Stomach smooth muscle (tissue), 2 donors: ENCODE data around the gene MED26.

ENCODE experiments used
- H3K27ac ChIP-seq: one replicate; pipeline ENCODE4 v1.7.0; 2013; ENCODE audit warnings: mild to moderate bottlenecking, low read length, inconsistent platforms
- H3K27me3 ChIP-seq, 2 donors: one replicate each; pipeline ENCODE4 v1.7.0; 2013; ENCODE audit warnings: low read length in 2 of 2; ENCODE audit not compliant: insufficient read depth in 2 of 2, control insufficient read depth in 1 of 2
- H3K36me3 ChIP-seq, 2 donors: one replicate each; pipeline ENCODE4 v1.7.0; 2013; ENCODE audit warnings: low read length in 2 of 2; ENCODE audit not compliant: control insufficient read depth in 2 of 2, insufficient read depth in 2 of 2
- H3K4me1 ChIP-seq: one replicate; pipeline ENCODE4 v1.7.0; 2013; ENCODE audit warnings: low read length; ENCODE audit not compliant: control insufficient read depth, insufficient read depth
- H3K4me3 ChIP-seq, 2 donors: one replicate each; pipeline ENCODE4 v1.7.0; 2013; ENCODE audit warnings: low read length in 2 of 2
- H3K9ac ChIP-seq, 2 donors: one replicate each; pipeline ENCODE4 v1.7.0; 2013; ENCODE audit warnings: low read length in 2 of 2, mild to moderate bottlenecking in 1 of 2
- H3K9me3 ChIP-seq, 2 donors: one replicate each; pipeline ENCODE4 v1.7.0; 2013; ENCODE audit warnings: low read length in 2 of 2; ENCODE audit not compliant: control insufficient read depth in 2 of 2
- donor health status: healthy.
- donor health status: Pancreatic carcinoma.

Gene MED26

DNA sequence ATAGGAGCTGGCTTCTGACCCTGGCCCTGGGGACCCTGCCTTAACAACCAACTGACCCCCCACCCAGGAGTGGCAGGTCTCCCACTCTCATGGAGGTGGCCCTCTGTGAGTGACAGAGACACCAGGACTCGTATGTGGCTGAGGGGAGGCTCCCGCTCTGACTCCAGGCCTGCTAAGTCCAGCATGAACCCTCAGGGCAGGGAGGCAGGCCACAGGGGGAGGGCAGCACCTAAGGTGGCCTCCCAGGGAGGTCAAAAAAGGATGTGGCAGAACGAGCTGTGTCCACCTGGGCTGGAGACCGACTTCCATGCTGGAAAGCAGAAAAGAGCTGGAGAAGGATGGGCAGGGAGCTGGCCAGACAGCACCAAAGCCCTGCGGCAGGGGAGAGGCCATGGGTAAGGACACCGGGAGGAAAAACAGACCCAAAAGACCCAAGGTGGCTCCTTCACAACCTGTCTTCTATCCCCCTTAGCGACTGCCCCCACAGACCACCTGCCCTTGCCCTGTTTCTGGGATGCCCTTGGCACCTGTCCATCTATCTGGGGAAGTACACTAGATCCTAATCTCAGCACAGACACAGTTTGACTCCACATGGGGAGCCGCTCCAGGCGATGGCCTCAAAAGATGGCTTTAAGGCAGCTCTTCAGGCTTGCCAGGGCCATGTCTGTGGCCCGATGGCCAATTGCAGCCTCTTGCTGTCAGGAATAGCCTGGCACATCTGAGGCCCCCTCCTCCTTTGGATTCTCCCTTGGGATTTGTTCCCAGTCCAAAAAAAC, 45.3 kb downstream of the MED26 start:
- Histone ChIP-seq H3K9me3 (no peaks in the 10 kb centered on the region), H3K36me3 (peaks cover 6 to 11% of the 10 kb centered on the region in 2 donors), H3K4me1 (peaks cover 51% of the 10 kb centered on the region), H3K27ac (no peak overlapping the region), H3K27me3 (no peaks in the 10 kb centered on the region), H3K9ac (no peak overlapping the region), H3K4me3 (no peak overlapping the region)

DNA sequence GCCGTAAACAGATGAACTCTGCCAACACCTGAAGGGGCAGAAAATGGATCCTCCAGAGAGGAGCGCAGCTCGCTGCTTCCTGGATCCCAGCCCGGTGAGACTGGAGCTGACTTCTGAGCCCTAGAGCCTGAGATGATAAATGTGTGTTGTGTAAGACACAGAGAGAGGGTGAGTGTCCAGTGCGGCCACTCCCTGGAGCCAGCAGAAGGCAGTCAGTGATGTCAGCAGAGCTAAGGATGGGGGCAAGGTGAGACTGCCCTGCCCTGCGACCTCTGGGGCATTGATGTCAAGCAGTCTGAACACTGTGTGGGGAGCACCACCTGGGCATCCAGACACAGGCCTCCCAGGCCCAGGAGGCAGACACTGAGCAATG, 46.0 kb downstream of the MED26 start:
- H3K9ac ChIP-seq, result no peak overlapping the region
- H3K36me3 ChIP-seq, result peaks cover 7 to 11% of the 10 kb centered on the region in 2 donors
- H3K27me3 ChIP-seq, result no peaks in the 10 kb centered on the region
- H3K9me3 ChIP-seq, result no peaks in the 10 kb centered on the region
- no peak overlapping the region for H3K4me3 ChIP-seq
- no peak overlapping the region for H3K27ac ChIP-seq
- H3K4me1 ChIP-seq, result peaks cover 43% of the 10 kb centered on the region

DNA sequence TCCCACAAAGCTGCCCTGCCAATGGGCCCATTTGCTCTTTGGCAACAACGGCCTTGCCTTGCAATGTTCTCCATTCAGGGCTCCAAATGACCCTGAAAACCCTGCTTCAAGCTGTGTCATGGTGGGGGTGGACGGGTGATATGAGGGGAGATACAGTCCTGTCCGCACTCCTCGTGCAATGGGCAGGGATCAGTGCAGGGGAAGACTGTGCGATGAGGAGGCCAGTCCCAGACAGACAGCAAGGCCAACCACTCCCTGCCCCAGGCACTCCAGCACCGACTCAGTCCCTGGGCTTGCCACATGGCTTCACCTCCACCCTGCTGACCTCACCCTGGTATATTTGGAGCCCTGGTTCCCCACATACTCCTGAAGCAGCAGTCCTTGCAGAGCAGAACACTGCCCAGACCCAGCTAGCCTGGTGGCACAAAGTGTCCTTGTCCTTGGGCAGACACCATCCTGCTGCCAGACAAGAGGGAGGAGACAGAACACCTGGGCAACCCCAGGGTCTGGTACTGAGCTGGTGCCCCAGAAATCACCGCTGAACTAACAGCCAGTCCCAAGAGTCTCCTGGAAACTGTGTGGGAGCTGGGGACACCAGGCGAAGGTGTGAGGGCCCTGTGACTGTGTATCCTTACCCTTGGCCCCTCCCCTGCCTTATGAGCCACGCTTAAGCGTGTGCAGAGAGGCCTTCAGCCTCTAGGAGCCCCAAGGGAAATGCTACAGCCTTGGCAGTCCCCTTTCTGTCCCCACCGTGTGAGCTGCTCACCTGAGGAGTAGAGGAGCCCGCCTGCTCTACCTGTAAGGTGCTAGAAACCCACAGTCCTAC, 46.6 kb downstream of the MED26 start:
- no peaks in the 10 kb centered on the region for H3K27me3 ChIP-seq
- H3K4me3 ChIP-seq, result no peak overlapping the region
- H3K4me1 ChIP-seq, result peaks cover 41% of the 10 kb centered on the region
- no peak overlapping the region for H3K9ac ChIP-seq
- H3K9me3 ChIP-seq, result no peaks in the 10 kb centered on the region
- no peak overlapping the region for H3K27ac ChIP-seq
- peaks cover 11 to 12% of the 10 kb centered on the region in 2 donors for H3K36me3 ChIP-seq

DNA sequence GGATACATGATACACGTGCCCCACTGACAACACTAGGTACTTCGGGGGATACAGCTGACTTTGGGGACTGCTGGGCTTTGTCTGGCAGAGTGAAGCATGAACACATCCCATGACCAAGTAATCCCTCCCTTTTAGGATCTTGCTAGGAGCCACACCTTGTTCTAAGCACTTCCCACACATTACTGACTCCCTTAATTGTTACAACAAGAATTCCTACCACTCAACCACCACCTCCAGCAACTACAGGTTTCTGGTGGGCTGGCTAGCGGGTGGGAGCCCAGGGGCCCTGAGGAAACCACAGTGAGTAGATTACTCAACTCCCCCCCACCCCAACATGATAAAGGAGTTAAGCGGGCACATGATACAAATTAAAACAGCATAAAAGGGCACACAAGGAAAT, 48.6 kb downstream of the MED26 start:
- H3K9ac ChIP-seq, result no peak overlapping the region
- H3K36me3 ChIP-seq, result peaks cover 18 to 21% of the 10 kb centered on the region in 2 donors
- no peaks in the 10 kb centered on the region for H3K9me3 ChIP-seq
- H3K4me1 ChIP-seq, result peaks cover 31% of the 10 kb centered on the region
- H3K27me3 ChIP-seq, result no peaks in the 10 kb centered on the region
- H3K27ac ChIP-seq, result no peak overlapping the region
- H3K4me3 ChIP-seq, result no peak overlapping the region

DNA sequence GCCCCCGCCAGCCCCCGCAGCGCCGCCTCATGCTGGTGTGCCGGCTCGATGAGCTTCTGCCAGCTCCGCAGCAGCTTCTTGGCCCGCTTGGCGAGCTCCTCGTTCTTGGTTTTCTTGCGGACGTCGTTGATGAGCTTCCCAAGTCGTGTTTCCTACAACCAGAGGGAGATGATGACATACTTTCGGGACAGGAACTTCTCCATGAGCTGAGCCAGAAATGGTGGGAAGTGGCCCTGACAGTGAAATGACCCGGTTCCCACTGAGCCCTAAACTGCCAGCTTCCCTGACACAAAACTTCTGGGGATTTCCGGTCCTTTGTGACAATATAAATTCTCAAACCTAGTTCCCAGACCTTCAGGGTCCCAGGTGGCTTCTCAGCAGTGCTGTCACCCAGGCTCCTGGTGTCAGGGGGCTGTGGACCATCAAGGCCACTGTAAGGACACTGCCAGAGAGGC, 50.4 kb downstream of the MED26 start:
- no peak overlapping the region for H3K9ac ChIP-seq
- no peaks in the 10 kb centered on the region for H3K27me3 ChIP-seq
- no peak overlapping the region for H3K27ac ChIP-seq
- H3K4me3 ChIP-seq, result no peak overlapping the region
- H3K4me1 ChIP-seq, result peaks cover 32% of the 10 kb centered on the region
- no peaks in the 10 kb centered on the region for H3K9me3 ChIP-seq
- peaks cover 18 to 24% of the 10 kb centered on the region in 2 donors for H3K36me3 ChIP-seq

DNA sequence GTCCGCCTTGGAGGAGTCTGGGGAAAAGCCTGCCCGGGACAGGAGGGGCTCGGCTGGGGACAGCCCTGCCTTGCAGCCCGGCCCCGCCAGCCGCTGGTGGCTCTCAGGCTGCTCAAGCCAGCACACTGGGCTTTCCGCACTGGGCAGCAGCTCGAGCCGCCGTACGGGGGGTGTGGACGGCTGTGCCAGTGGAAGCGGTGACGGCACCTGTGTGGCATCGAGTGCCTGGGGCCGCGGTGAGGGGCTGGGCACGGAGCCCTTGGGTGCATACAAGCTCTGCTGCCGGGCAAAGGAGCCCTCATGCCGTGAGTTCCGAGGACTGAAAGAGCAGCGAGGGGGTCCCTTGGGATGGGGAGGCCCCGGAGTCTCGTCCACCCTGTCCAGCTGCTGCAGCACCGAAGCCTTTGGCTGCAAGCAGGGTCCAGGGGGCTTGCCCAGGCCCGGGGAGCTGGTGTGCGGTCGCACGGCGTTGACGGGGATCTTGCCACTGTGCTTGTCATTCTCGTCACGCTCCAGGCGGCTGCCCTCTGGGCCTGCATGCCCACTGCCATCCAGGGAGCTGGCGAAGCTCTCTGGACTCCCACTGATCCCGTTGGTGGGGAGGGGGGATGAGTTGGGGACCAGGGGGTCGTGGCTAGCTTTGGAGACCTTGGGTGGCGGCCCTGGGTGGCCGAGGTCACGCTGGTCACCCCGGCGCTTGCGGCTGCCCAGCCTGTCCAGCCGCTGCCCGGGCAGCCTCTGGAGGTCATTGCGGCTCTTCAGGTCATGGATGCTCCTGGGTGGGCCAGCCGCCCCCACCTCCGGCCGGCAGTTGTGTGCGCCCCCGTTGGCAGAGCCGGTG, 51.1 kb downstream of the MED26 start:
- Histone ChIP-seq H3K27me3 (no peaks in the 10 kb centered on the region), H3K4me3 (no peak overlapping the region), H3K4me1 (peaks cover 26% of the 10 kb centered on the region), H3K36me3 (peaks cover 18 to 24% of the 10 kb centered on the region in 2 donors), H3K9ac (no peak overlapping the region), H3K27ac (no peak overlapping the region), H3K9me3 (no peaks in the 10 kb centered on the region)

DNA sequence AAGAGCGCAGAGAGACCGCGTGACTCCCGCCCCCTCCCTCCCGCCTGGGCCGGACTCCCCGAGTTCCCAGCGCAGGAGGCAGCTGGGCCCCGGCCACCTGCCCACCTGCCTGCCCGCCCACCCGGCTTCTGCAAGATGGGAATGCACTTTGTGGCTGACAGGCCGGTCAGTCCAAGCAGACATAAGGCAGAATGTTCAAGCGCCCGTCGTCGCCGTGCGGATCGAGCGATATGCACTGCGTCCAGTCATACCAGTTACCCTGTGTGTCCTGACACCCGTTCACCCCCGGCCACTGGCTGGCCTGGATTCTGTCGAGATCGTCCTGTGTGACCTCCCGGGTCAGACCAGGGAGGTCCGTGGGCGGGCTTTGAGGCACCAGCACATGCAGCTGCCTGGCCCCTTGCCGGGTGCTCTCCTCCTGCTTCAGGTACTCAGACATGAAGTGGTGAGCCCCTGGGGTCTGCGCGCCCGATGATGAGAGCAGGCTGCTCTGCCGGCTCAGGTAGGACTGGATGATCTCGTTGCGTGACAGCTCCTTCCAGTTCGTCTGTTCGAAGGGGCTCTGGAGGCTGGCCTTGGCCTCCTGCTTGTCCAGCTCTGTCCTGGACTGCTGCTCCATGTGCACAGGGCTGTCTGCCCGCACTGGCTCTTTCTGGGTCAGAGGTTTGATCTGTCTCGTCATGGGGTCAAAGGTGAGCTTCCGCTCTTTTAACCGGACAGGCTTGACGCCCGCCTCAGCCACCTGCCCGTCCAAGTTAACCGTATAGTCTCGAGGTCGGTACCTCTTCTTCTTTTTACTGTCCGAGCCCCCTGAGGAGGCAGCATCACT, 51.9 kb downstream of the MED26 start:
- H3K9ac ChIP-seq, result no peak overlapping the region
- no peaks in the 10 kb centered on the region for H3K27me3 ChIP-seq
- no peak overlapping the region for H3K4me3 ChIP-seq
- no peaks in the 10 kb centered on the region for H3K9me3 ChIP-seq
- H3K4me1 ChIP-seq, result peaks cover 32% of the 10 kb centered on the region
- H3K27ac ChIP-seq, result no peak overlapping the region
- H3K36me3 ChIP-seq, result peaks cover 18 to 24% of the 10 kb centered on the region in 2 donors

DNA sequence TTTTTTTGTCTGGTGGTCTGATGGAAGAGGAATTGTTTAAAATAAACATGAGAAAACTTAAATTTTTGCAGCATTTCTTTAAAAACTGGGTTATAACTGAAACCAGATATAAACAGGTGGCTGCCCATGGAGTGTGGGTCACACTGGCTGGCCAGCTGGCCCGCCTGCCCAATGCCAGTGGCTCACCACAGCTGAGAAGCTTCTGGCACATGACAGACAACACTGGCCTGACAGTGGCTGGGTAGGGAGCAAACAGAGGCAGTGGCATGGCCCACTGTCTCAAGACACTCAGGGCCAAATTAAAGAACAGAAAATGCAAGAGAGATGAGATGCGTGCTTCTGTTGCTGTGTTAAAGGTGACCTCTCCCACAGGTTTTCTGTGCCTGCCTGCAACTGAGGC, 52.7 kb downstream of the MED26 start:
- Histone ChIP-seq H3K27me3 (no peaks in the 10 kb centered on the region), H3K9ac (no peak overlapping the region), H3K4me1 (peaks cover 34% of the 10 kb centered on the region), H3K36me3 (peaks cover 18 to 24% of the 10 kb centered on the region in 2 donors), H3K4me3 (no peak overlapping the region), H3K27ac (no peak overlapping the region), H3K9me3 (no peaks in the 10 kb centered on the region)

DNA sequence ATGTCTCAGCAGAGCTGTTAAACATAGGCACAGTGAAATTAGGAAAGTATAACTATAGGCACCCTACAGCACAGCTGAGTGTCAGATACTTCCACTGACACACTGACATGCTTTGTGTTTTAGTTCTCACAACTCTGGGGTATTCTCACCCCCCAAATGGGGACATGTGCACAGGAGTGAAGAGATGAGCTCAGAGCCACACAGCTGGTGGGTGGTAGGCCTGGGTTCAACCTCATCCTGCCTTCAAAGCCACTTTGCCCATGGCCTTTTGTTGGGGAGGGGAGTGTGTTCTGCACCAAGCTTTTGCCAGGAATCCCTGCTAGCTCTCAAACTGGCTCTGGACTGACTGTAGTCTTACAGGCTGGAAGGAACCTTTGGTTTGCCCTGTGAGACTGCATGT, 54.1 kb downstream of the MED26 start:
- H3K9me3 ChIP-seq, result no peaks in the 10 kb centered on the region
- no peak overlapping the region for H3K9ac ChIP-seq
- H3K27ac ChIP-seq, result no peak overlapping the region
- peaks cover 17 to 24% of the 10 kb centered on the region in 2 donors for H3K36me3 ChIP-seq
- H3K4me1 ChIP-seq, result peaks cover 37% of the 10 kb centered on the region
- H3K4me3 ChIP-seq, result peak overlapping the region; percentile 77 to 96
- H3K27me3 ChIP-seq, result no peaks in the 10 kb centered on the region

DNA sequence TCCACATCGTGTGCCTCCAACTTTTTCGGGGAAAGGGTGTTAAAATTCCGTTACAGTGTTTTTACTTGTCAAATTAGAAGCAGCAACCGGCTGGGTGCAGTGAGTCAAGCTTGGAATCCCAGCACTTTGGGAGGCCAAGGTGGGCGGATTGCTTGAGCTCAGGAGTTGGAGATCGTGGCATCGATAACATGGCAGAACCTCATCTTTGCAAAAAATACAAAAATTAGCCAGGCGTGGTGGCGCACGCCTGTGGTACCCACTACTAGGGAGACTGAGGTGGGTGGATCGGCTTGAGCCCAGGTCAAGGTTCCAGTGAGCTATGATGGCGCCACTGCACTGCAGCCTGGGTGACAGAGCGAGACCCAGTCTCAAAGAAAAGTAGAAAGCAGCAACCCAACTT, 54.7 kb downstream of the MED26 start:
- Histone ChIP-seq H3K27ac (peak overlapping the region; percentile 73), H3K27me3 (no peaks in the 10 kb centered on the region), H3K4me1 (peaks cover 37% of the 10 kb centered on the region), H3K9ac (peak overlapping the region; percentile 86 to 92), H3K9me3 (no peaks in the 10 kb centered on the region), H3K4me3 (peak overlapping the region; percentile 77 to 96), H3K36me3 (peaks cover 14 to 21% of the 10 kb centered on the region in 2 donors)
